ENCODE results near the gene HES5.
"Not testable (repeated sequence)": the region's sequence is repeated elsewhere in the genome, so short reads cannot be mapped to it uniquely, and the experiment has no call there.

The HES5 gene, protein sequence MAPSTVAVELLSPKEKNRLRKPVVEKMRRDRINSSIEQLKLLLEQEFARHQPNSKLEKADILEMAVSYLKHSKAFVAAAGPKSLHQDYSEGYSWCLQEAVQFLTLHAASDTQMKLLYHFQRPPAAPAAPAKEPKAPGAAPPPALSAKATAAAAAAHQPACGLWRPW

DNA sequence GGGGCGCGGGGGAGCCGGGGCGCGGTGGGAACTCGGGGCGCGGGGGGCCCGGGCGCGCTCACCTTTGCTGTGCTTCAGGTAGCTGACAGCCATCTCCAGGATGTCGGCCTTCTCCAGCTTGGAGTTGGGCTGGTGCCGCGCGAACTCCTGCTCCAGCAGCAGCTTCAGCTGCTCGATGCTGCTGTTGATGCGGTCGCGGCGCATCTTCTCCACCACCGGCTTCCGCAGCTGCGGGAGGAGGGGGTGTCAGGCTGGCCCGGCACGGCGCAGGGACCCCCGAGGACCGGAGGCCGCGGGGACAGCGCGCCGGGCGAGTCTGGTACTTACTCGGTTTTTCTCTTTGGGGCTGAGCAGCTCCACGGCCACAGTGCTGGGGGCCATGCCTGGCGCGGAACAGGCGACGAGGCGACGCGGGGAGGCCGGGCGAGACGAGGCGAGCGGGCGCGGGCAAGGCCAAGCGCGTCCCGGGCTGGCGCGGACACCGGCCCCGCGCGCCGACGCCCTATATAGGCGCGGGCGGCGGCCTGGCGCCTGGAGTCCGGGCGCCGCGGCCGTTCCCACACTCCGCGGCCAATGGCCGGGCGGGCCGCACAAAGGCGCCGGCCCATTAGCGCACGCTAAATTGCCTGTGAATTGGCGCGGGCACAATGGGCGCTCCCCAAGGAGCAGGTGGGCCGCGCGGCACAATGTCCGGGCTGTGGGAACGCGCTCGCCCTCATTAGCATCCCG, at the start of gene HES5:
TSS of gene HES5 (minus strand) at position 480 of the 729 bp plus-strand sequence. CDS start at position 381, 99 bp downstream.
- peak; percentile 68 for DNase-seq

DNA sequence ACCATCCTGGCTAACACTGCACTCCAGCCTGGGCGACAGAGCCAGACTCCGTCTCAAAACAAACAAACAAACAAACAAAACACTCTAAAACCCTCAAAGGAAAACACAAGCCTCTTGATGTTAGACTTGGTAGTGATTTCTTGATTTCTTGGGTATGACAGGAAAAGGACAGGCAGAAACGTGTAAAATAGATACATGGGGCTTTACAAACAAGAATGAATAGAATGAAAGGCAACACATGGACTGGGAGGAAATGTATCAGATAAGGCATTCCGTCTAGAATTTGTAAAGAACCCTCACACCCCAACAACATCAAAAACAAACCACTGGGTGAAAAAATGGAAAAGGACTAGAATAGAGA, 48.7 kb upstream of the HES5 start:
- DNase-seq: no peak

DNA sequence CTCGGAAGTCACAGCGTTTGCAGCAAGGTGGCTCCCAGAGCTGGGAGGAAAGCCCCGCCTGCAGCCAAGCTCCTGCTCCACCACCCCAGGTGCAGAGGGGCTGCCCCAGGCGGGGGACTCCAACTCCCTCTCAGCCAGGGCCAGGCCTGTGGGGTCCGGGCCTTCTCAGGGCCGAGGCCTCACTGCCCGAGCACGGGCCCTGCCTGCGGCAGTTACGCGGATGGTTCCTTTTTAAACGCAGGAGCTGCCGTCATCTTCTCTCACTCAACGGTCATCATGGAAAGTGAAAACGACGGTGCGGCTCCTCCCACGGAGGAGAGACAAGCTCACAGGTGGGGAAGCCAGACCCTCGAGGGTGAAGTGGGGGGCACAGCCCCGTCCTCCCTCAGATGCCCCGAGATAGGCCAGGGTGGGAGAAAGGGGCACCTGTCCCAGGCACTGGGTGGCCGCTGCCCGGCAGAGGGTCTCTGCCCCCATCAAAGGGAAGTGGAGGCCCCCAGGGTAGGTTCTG, 47.6 kb upstream of the HES5 start:
- DNase-seq: not testable (repeated sequence)

DNA sequence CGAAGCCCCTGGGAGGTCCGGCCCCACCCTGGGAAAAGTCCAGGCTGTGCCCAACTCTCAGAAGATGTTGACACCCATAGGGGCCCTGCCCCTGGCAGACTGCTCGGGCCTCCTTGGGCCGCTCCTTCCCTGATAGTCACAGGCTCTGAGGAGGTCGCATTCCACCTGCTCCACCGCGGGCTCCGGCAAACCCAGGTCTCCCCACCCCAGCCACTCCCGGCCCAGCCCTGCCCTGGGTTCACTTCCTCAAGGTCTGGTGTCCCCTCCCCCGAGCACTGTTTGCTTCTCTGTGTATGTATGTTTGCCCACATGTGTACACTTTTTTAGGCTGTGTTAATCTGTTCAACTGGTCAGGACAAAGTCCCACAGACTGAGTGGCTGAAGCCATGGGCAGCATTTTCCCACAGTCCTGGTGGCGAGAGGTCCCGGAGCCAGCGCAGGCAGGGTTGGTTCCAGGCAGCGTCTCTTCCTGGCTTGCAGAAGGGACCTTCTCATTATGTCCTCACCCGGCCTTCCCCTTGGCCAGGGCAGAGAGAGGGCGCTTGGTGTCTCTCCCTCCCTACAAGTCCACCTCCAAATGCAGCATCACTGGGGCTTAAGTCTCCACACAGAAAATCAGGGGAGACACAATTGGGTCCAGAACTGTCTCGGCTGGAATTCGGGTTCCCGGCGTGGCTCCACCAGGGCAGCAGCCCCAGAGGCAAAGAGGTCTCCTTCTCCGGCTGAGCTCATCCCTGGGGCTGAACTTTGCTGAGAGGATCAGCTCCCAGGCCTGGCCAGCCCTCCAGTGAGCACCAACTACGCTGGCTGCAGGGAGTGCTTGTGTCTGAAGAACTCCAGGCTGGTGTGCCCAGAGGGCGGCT, 46.0 kb upstream of the HES5 start:
- DNase-seq: no peak

DNA sequence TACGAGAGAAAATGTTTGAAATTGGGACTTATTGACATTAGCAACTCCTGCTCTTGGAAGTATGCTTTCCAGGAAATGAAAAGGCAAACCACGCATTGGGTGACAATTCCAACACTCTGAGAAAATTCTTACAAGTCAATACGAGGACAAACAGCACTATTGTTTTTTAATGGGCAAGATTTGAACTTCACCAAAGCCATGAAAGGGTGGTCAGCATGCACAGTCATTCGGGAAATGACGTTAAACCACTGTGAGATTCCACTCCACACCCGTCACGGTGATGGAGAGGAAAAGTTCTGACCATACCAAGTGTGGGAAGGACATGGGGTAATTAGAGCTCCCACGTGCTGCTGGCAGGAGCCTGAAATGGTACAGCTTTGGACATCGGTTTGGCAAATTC, 44.3 kb upstream of the HES5 start:
- no peak for DNase-seq

DNA sequence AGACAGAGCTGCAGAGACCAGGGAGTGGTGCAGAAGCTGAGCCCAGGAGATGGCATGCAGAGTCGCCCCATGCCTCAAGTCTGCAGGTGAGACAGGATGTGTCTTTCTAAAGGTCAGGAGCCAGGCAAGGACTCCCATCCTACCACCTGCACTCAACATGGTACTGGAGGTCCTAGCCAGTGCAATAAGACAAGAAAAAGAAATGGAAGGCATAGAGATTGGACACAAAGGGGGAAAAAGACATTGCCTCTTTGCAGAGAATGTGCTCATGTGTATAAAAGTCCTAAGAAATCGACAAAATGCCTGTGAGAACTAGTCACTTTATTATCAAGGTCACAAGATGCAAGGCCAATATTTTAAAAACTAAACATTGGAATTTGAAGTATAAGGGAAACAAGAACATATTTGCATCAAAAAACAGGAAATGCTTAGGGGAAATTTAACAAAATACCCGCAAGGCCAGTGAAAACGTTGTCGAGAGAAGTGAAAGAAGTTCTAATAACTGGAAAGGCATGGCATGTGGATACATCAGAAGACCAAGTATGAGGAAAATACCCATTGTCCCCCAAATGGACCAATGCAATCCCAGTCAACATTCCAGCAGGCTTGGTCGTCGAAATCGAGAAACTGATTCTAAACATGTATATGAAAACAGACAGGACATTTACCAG, 43.3 kb upstream of the HES5 start:
- no peak for DNase-seq

DNA sequence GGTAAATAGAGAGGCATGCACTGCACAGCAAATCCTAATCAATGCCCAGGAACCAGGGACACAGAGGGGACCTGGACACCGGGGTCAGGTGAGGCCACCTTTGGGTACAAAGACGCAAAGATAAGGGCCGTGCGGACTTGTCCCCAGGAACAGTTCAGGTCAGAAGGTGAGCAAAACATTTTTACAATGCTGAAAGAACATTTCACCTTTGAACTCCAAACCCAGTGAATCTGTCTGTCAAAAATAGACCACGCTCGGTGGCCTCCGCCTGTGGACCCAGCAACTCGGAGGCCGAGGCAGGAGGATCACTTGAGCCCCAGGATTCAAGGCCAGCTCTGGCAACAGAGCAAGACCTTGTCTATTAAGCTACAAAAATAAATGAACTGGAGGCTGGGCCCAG, 41.3 kb upstream of the HES5 start:
- DNase-seq: no peak

DNA sequence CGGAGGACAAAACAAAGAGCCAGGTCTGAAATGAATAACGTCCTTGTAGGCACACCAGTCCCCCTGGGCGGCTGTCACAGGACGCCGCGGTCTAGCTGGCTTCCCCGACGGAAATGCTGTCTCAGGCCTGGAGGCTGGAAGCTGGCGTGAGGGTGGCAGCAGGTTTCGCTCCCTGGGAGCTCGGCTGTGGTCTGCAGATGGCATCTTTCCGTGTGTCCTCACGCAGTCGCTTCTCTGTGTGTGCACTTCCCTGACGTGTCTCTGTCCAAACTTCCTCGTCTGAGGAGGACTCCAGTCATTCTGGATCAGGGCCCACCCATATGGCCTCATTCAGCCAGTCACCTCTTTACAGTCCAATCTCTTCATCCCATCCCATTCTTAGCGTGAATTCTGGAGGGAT, 40.3 kb upstream of the HES5 start:
- no peak for DNase-seq

DNA sequence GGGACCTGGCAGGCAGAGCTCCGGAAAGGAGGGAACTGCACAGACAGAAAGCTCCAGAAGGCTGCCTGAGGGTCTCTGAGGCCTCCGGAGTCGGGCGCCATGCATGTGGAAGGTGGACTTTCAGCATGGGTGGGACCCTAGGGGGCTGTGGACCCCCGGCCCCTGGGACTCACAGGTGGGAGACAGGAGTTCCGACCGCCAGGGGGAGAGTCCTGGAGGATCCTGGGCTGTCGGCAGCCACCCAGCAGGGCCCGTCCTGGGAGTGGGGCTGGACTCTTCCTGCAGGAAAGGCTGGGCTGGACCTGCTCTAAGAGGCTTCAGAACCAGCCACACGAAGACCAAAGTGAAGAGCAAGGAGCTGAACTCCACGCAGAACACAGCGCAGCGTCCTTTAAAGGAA, 39.6 kb upstream of the HES5 start:
- DNase-seq: not testable (repeated sequence)

DNA sequence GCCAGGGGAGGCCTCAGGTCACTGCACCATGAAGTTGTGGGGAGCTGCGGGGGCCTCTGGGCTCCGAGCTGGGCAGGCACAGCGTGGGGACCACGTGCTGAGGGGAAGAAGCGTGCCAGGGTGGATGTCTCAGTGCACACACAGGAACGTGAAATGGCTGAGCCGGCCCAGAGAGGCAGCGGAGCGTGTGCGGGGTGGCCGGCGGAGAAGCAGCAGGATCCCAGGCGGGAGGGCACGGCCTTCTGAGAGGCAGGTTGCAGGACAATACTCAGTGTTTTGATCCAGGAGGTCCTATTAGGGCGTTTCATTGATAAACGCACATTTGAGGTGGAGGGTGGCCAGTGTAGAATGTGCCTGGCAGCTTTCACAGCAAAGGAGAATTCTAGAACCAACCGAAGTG, 39.0 kb upstream of the HES5 start:
- no peak for DNase-seq

DNA sequence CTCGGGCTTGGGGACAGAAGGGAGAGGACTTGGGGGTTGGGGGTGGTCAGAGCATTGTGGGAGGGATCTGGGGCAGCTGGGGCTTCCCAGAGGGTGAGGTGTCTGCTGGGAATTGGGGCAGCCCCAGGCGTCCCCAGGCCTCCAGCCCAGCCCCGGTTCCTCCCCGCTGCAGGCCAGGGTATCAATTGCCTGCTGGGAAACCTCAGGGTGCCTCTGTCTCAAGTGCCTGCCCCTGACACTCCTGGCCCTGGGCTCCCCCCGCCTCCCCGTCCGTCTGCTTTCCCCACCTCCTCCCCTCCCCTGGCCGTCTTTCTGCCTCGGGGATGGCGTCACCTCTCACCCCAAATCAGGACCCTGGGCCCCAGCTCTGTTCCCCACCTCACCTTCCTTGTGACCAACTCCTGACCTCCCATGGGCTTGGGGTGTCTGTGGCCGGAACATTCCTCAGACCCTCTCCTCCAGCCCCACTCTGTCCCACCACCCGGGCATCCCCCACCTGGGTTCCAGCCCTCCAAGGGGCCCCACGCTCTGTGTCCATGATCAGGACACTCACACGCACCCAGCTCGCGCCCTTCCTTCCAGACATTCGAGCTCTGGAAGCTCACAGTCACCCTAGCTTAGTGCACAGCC, 38.2 kb upstream of the HES5 start:
- not testable (repeated sequence) for DNase-seq

DNA sequence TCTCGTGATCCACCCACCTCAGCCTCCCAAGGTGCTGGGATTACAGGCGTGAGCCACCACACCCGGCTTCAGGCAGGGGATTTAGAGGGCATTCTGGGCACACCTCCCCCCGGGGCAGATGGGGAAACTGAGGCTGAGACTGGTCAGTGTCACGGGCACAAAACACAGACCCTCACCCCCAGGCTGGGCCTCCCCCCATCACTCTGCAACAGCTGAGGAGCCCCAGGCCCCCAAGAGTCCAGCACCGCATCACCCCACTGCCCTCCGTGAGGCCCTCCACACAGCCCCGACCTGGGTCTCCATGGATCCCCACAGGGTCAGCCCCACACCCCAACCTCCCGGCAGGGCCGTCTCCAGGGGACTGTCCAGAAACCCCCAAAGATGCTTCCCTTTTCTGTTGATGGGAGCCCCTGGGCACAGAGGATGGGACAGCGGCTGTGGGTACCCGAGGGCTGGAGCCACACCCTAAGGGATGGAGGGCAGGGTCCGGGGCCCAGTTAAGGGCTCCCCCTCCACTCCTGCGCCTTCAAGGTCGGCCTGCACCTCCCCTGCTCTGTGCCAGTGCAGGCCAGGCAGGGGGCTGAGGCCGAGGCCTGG, 37.1 kb upstream of the HES5 start:
- DNase-seq: no peak

DNA sequence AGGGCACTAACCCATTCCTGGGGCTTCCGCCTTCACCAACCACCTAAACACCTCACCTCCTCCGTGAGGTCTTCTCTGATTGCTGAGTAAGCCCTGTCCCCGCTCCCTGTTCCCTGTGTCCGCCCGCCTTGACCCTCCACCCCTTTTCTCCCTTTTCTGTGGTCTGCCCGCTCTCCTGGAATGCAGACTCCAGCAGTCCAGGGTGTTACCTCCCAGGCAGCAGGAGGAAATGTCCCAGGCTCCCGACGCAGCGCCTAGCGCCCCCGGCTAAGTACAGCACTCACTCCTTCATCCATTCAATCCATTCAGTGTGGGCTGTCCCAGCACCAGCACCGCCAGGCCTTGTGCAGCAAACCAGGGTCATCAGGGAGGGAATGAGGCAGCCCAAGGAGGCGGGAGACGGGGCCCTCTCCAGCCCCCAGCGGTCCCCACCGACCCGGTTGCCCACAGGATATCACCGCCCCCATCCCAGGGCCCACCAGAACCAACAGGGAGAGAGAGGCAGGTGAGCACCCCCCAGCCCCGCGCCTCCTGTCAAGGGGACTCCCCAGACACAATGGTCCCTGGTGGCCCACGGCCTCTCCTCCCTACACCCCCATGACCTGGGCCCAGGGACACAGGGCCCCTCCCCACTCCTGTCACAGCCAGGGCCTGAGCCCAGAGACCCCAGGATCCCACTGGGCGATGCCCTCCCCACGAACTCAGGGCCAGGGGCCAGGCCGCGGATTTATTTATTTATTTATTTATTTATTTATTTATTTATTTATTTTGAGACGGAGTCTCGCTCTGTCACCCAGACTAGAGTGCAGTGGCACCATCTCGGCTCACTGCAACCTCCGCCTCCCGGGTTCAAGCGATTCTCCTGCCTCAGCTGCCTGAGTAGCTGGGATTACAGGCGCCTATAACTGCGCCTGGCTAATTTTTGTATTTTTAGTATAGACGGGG, 36.3 kb upstream of the HES5 start:
- no peak for DNase-seq

DNA sequence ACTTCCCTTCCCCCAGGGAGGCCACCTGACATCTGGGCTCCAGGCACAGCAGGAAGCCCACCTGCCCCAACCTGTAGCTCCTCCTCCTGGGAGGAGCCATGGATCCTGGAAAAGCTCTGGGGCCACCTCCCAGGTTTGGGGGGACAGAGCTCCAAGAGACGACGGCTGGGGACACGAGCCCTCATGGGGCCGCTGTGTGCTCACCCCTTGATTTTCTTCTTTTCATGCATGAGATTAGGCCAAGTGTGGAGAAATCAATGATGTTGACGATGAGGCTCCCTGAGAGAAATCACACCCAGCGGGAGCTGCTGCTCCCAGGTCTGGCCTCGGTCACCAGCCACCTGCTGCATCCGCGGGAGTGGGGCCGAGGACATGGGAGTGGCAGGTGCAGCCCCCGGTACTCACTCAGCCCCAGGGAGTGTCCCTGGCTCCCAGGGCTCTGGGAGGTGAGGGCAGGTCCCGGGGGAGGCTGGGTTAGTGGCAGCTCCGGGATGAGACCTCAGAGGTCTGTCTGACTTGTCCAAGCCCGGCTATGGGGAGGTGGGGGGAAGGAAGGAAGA, 34.8 kb upstream of the HES5 start:
- DNase-seq: no peak

DNA sequence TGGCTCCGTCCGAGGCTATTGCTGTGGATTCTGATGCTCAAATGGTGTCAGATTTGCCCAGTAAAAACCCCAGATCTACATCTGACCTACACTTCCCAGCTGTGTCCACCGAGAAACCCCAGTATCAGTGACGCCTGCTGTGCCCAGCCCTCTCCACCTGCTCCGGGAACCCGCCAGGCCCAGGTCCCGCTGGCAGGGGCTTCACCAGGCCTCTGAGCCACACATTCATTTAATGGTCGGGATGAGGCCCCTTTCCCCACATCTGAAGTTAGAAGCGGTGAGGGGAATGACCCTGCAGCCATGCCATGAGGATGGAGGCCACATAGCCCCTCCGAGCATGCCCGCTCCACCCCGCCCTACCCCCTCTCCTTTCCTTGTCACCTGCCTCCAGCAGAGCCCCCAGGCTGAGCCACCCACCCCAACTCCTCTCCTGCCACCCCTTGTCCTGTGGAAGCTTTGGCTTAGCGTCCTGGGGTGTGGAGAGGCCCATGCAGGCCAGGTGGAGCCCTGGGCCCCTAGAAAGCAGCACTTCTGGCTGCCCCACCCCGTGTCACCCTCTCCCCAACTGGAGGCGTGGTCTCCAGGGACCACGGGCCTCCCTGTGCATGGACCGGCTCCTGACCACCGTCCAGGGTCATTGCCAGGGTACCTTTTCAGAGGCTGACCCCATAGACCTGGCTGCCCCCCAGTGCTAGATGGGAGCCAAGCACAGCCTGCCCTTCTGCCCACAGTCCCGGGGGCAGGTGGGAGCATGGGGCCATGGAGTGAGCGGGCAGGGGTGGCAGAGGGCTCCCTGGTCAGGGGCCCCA, 34.1 kb upstream of the HES5 start:
- no peak for DNase-seq

DNA sequence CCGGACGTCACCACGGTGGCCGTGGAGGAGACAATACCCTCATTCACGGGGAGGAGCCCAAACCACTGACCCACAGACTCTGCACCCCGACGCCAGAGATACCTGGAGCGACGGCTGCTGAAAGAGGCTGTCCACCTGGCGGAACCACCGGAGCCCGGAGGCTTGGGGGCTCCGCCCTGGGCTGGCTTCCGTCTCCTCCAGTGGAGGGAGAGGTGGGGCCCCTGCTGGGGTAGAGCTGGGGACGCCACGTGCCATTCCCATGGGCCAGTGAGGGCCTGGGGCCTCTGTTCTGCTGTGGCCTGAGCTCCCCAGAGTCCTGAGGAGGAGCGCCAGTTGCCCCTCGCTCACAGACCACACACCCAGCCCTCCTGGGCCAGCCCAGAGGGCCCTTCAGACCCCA, 33.1 kb upstream of the HES5 start:
- no peak for DNase-seq

DNA sequence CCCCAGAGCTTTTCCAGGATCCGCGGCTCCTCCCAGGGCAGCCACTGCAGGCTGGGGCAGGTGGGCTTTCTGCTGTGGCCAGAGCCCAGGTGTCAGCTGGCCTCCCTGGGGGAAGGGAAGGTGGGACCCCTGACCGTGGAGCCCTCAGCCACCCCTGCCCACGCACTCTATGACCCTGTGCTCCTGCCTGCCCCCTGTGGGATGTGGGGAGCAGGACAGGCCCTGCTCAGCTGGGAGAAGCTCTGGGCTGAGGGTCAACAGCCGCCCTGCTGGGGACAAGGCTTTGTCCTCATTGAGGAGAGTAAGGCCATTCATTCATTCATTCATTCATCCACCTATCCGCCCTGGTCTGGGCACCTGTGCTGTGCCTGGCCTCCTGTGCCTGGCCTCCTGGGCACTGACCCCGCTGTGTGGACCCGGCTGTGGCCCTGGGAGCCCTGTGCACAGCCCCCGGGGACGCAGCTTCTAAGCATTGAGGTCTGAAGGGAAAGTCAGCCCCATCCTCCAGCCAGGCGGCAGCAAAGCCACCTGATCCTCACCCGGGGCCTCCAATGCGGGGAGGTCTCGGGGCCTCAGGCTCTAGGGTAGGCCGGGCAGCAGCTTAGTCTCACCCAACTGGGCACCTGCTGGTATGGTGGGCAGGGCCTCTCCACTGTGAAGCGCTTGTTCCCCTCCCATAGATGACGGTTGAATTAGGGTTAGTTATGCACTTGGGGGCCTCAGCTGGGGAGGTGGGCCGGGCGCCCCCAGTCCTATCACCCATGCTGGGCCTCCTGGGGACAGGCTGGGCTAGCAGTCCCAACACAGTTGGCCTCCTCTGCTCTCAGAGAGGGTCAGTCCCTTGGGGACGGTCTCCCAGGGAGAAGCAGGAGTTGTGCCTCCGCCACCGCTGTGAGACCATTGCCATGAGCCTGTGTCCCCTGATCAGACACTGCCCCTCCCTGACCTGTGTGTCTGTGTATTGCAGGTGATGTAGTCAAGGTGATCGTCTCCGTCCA, 32.1 kb upstream of the HES5 start:
- no peak for DNase-seq

DNA sequence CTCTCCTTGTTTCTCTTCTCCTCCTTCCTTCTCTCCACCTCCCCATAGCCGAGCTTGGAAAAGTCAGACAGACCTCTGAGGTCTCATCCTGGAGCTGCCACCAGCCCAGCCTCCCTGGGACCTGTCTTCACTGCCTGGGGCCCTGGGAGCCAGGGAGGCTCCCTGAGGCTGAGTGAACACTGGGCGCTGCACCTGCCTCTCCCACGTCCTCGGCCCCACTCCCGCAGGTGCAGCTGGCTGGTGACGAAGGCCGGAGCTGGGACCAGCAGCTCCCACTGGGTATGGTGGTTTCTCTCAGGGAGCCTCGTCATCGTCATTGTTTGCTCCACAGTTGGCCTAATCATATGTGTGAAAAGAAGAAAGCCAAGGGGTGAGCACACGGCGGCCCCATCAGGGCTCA, 31.4 kb upstream of the HES5 start:
- no peak for DNase-seq

Measured in DMS79 (cell line).